Activated CD4-positive, alpha-beta T cell treated with anti-CD3 and anti-CD28 coated beads, Interleukin-2, amount 10 ng/mL, durations not matched to agents 24 days and 14 days (primary cell): ENCODE measurements around the gene SMIM24. TPM values are rescaled to one million over a fixed set of nuclear protein-coding genes. Genes with fewer than 3 reads are reported as not detected.

Experiments used
- DNase-seq: peaks from one replicate; pipeline ENCODE4 v3.0.0; 2022
- H3K27ac Mint-ChIP-seq: one replicate; pipeline ENCODE4 v1.8.0; 2022; ENCODE audit warnings: mild to moderate bottlenecking, mixed read lengths
- H3K27me3 Mint-ChIP-seq: one replicate; pipeline ENCODE4 v1.8.0; 2022; ENCODE audit warnings: mixed read lengths
- H3K36me3 Mint-ChIP-seq: one replicate; pipeline ENCODE4 v1.8.0; 2022; ENCODE audit warnings: low read depth, mild to moderate bottlenecking, mixed read lengths
- H3K4me1 Mint-ChIP-seq: one replicate; pipeline ENCODE4 v1.8.0; 2021; ENCODE audit warnings: mixed read lengths
- H3K4me3 Mint-ChIP-seq: one replicate; pipeline ENCODE4 v1.8.0; 2022; ENCODE audit warnings: mild to moderate bottlenecking, moderate library complexity, mixed read lengths
- H3K9me3 Mint-ChIP-seq: one replicate; pipeline ENCODE4 v1.8.0; 2021; ENCODE audit warnings: mixed read lengths
- intact Hi-C: fragments of 100-400 bp; cut with micrococcal nuclease; formaldehyde crosslinking; loops from one replicate; pipeline ENCODE4 v1.15.1; 2023
- total RNA-seq: library from RNA; stranded (reverse); gene quantifications from 2 replicates; pipeline ENCODE4 v1.2.3, GENCODE V29; 2022

SMIM24 gene
- total RNA-seq, 1 donor from 2014 or later = not detected

GRCh38 chr19:3466635-3467034 is 13.7 kb downstream of the SMIM24 start:
- no peak for DNase-seq
- H3K36me3 Mint-ChIP-seq = no peaks in the 10 kb centered on the region
- no peak overlapping the region for H3K27ac Mint-ChIP-seq
- intact Hi-C loops = no loop called here
- H3K4me1 Mint-ChIP-seq = no peaks in the 10 kb centered on the region
- no peak overlapping the region for H3K4me3 Mint-ChIP-seq
- H3K27me3 Mint-ChIP-seq = no peaks in the 10 kb centered on the region
- no peaks in the 10 kb centered on the region for H3K9me3 Mint-ChIP-seq

- no peaks in the 10 kb centered on the region for H3K9me3 Mint-ChIP-seq
- no peaks in the 10 kb centered on the region for H3K27me3 Mint-ChIP-seq
- intact Hi-C loops = no loop called here
- no peak overlapping the region for H3K4me3 Mint-ChIP-seq
- no peak for DNase-seq
- H3K4me1 Mint-ChIP-seq = no peaks in the 10 kb centered on the region
- H3K36me3 Mint-ChIP-seq = no peaks in the 10 kb centered on the region
- H3K27ac Mint-ChIP-seq = no peak overlapping the region
Measured at GRCh38 chr19:3465552-3465951, 14.8 kb downstream of the SMIM24 start.

- Mint-ChIP-seq H3K36me3 (no peaks in the 10 kb centered on the region), H3K4me1 (no peaks in the 10 kb centered on the region), H3K4me3 (no peak overlapping the region), H3K9me3 (no peaks in the 10 kb centered on the region), H3K27me3 (no peaks in the 10 kb centered on the region), H3K27ac (no peak overlapping the region)
- no peak for DNase-seq
- intact Hi-C loops = no loop called here
Measured at GRCh38 chr19:3464587-3465235, 15.6 kb downstream of the SMIM24 start.

GRCh38 chr19:3463714-3464586 is 16.4 kb downstream of the SMIM24 start:
- no peak for DNase-seq
- Mint-ChIP-seq H3K4me1 (no peaks in the 10 kb centered on the region), H3K4me3 (no peak overlapping the region), H3K27ac (no peak overlapping the region), H3K9me3 (no peaks in the 10 kb centered on the region), H3K36me3 (no peaks in the 10 kb centered on the region), H3K27me3 (no peaks in the 10 kb centered on the region)
- intact Hi-C loops = no loop called here

- no peak for DNase-seq
- H3K27ac Mint-ChIP-seq = no peak overlapping the region
- intact Hi-C loops = no loop called here
- no peaks in the 10 kb centered on the region for H3K27me3 Mint-ChIP-seq
- no peak overlapping the region for H3K4me3 Mint-ChIP-seq
- H3K9me3 Mint-ChIP-seq = no peaks in the 10 kb centered on the region
- no peaks in the 10 kb centered on the region for H3K4me1 Mint-ChIP-seq
- H3K36me3 Mint-ChIP-seq = no peaks in the 10 kb centered on the region
Measured at GRCh38 chr19:3462991-3463713, 17.2 kb downstream of the SMIM24 start.

GRCh38 chr19:3459965-3460582 is 20.3 kb downstream of the SMIM24 start:
- intact Hi-C loops = no loop called here
- DNase-seq = no peak
- Mint-ChIP-seq H3K27me3 (no peaks in the 10 kb centered on the region), H3K27ac (no peak overlapping the region), H3K9me3 (no peaks in the 10 kb centered on the region), H3K36me3 (no peaks in the 10 kb centered on the region), H3K4me3 (no peak overlapping the region), H3K4me1 (no peaks in the 10 kb centered on the region)

GRCh38 chr19:3459089-3459881 is 21.0 kb downstream of the SMIM24 start:
- H3K27me3 Mint-ChIP-seq = no peaks in the 10 kb centered on the region
- intact Hi-C loops = no loop called here
- no peak overlapping the region for H3K27ac Mint-ChIP-seq
- DNase-seq = no peak
- H3K9me3 Mint-ChIP-seq = no peaks in the 10 kb centered on the region
- H3K4me3 Mint-ChIP-seq = no peak overlapping the region
- no peaks in the 10 kb centered on the region for H3K4me1 Mint-ChIP-seq
- no peaks in the 10 kb centered on the region for H3K36me3 Mint-ChIP-seq

- Mint-ChIP-seq H3K36me3 (no peaks in the 10 kb centered on the region), H3K27me3 (no peaks in the 10 kb centered on the region), H3K27ac (no peak overlapping the region), H3K4me1 (no peaks in the 10 kb centered on the region), H3K9me3 (no peaks in the 10 kb centered on the region), H3K4me3 (no peak overlapping the region)
- no peak for DNase-seq
- intact Hi-C loops = no loop called here
Measured at GRCh38 chr19:3458229-3459088, 21.9 kb downstream of the SMIM24 start.

- no peaks in the 10 kb centered on the region for H3K36me3 Mint-ChIP-seq
- no peaks in the 10 kb centered on the region for H3K4me1 Mint-ChIP-seq
- H3K27me3 Mint-ChIP-seq = no peaks in the 10 kb centered on the region
- no peaks in the 10 kb centered on the region for H3K9me3 Mint-ChIP-seq
- intact Hi-C loops = no loop called here
- DNase-seq = no peak
- H3K27ac Mint-ChIP-seq = no peak overlapping the region
- H3K4me3 Mint-ChIP-seq = no peak overlapping the region
Measured at GRCh38 chr19:3457528-3458228, 22.6 kb downstream of the SMIM24 start.

GRCh38 chr19:3456925-3457527 is 23.3 kb downstream of the SMIM24 start:
- no peak overlapping the region for H3K4me3 Mint-ChIP-seq

GRCh38 chr19:3455960-3456601 is 24.2 kb downstream of the SMIM24 start:
- H3K27ac Mint-ChIP-seq = no peak overlapping the region
- no peak for DNase-seq
- H3K36me3 Mint-ChIP-seq = no peaks in the 10 kb centered on the region
- intact Hi-C loops = no loop called here
- no peaks in the 10 kb centered on the region for H3K4me1 Mint-ChIP-seq
- H3K27me3 Mint-ChIP-seq = no peaks in the 10 kb centered on the region
- H3K9me3 Mint-ChIP-seq = no peaks in the 10 kb centered on the region
- H3K4me3 Mint-ChIP-seq = no peak overlapping the region

More at GRCh38 chr19:3456925-3457527, 23.3 kb downstream of the SMIM24 start:
- Mint-ChIP-seq H3K27ac (no peak overlapping the region), H3K36me3 (no peaks in the 10 kb centered on the region), H3K4me1 (no peaks in the 10 kb centered on the region), H3K9me3 (no peaks in the 10 kb centered on the region), H3K27me3 (no peaks in the 10 kb centered on the region)
- DNase-seq = no peak
- intact Hi-C loops = no loop called here
